Kidney (tissue), 14 donors: Measurements from ENCODE around the gene NLRX1. TPM values are rescaled to one million over a fixed set of nuclear protein-coding genes. Genes with fewer than 3 reads are reported as not detected.
"Not testable (repeated sequence)": the region's sequence is repeated elsewhere in the genome, so short reads cannot be mapped to it uniquely, and the experiment has no call there.

ENCODE experiments used
- DNase-seq, 5 donors: peaks; one replicate each; pipeline ENCODE4 v3.0.0-alpha.2; 2013 to 2020
- FAIRE-seq: peaks from 2 replicates; lab custom pipeline; 2012; peaks lifted over from hg19 to GRCh38; lab: Jason Lieb, UNC
- H3K27ac ChIP-seq, 2 donors: one replicate each; pipeline ENCODE4 v1.7.0; 2013; ENCODE audit warnings: low read depth in 2 of 2, low read length in 2 of 2, inconsistent platforms in 1 of 2
- H3K27me3 ChIP-seq: one replicate; pipeline ENCODE4 v1.7.1; 2013; ENCODE audit warnings: low read length, inconsistent platforms; ENCODE audit not compliant: control insufficient read depth, insufficient read depth
- H3K36me3 ChIP-seq, 3 donors: one replicate each; pipeline versions ENCODE4 v1.7.0 to v1.7.1; 2013; ENCODE audit warnings: low read length in 3 of 3, control low read depth in 1 of 3, inconsistent platforms in 1 of 3; ENCODE audit not compliant: insufficient read depth in 3 of 3, control insufficient read depth in 2 of 3
- H3K4me1 ChIP-seq, 3 donors: one replicate each; pipeline versions ENCODE4 v1.7.0 to v1.7.1; 2013; ENCODE audit warnings: low read length in 3 of 3, inconsistent platforms in 1 of 3, low read depth in 1 of 3; ENCODE audit not compliant: control insufficient read depth in 2 of 3, insufficient read depth in 2 of 3
- H3K4me3 ChIP-seq, 3 donors: one replicate each; pipeline versions ENCODE4 v1.7.0 to v1.8.1; 2013; ENCODE audit warnings: low read length in 3 of 3, control low read depth in 1 of 3, inconsistent platforms in 1 of 3
- H3K9ac ChIP-seq, 3 donors: one replicate each; pipeline versions ENCODE4 v1.7.0 to v1.7.1; 2013; ENCODE audit warnings: low read length in 3 of 3, control low read depth in 1 of 3, inconsistent platforms in 1 of 3
- H3K9me3 ChIP-seq, 3 donors: one replicate each; pipeline versions ENCODE4 v1.7.0 to v1.7.1; 2013; ENCODE audit warnings: low read length in 3 of 3, control low read depth in 1 of 3, inconsistent platforms in 1 of 3; ENCODE audit not compliant: control insufficient read depth in 2 of 3, insufficient read depth in 1 of 3
- CTCF ChIP-seq: IDR thresholded peaks from 3 replicates; pipeline ENCODE4 v1.5.1; 2012; ENCODE audit warnings: mild to moderate bottlenecking, moderate library complexity, borderline replicate concordance; ENCODE audit not compliant: insufficient read depth; ENCODE audit errors: extremely low read depth
- intact Hi-C: fragments of 100-400 bp; cut with DNase I; formaldehyde crosslinking; loops from one replicate; pipeline ENCODE4 v1.11.1; 2022
- polyA plus RNA-seq: library from polyadenylated mRNA; stranded (reverse); fragments of 350-450 nt; fragmentation: Illumina TruSeq; extraction: RNeasy Lipid Tissue Mini Kit (QIAGEN cat#74804); gene quantifications from one replicate; pipeline ENCODE4 v1.2.3, GENCODE V29; 2014; ENCODE audit warnings: low read depth, low replicate concordance; ENCODE audit not compliant: insufficient read depth
- total RNA-seq: library from RNA; stranded (reverse); fragmentation: NEBNext Ultra II Directional; extraction: Animal tissue kit (Norgen Biotek cat#: 25700); gene quantifications from one replicate; pipeline ENCODE4 v1.2.1, GENCODE V29; 2021
- donor health status: control.
- donor health status: control.
- donor health status: control.
- donor health status: control.
- donor health status: control.
- donor health status: DM: yes; HTN: yes; CAD: no.
- donor health status: Normal renal cell carcinoma (clear cell type).

Gene NLRX1
- total and polyA plus RNA-seq, 2 donors from 2014 or later = 11.9 to 21.2 TPM

DNA sequence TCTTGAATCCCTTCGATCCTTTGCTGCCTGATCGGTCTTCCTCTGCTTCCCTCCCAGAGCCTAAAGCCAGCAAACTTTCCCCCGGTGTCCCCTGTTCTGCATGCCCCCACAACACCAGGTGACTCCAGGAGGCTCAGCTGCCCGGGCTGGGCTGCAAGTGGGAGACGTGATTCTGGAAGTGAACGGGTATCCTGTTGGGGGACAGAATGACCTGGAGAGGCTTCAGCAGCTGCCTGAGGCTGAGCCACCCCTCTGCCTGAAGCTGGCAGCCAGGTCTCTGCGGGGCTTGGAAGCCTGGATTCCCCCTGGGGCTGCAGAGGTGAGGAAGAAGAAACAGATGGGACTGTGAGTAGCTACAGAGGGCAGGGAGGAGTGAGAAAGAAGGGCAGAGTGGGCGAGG, 20.4 kb downstream of the NLRX1 start:
- intact Hi-C loops = no loop called here
- TF ChIP-seq CTCF = no peak
- Histone ChIP-seq H3K4me3 (no peak overlapping the region), H3K27ac (no peak overlapping the region), H3K36me3 (no peaks in the 10 kb centered on the region), H3K4me1 (peaks cover 0 to 3% (median 0%) of the 10 kb centered on the region in 3 donors), H3K9ac (no peak overlapping the region), H3K9me3 (no peaks in the 10 kb centered on the region), H3K27me3 (no peaks in the 10 kb centered on the region)
- FAIRE-seq (no peak), DNase-seq (peak in 1 of 5 donors; percentile 26)

DNA sequence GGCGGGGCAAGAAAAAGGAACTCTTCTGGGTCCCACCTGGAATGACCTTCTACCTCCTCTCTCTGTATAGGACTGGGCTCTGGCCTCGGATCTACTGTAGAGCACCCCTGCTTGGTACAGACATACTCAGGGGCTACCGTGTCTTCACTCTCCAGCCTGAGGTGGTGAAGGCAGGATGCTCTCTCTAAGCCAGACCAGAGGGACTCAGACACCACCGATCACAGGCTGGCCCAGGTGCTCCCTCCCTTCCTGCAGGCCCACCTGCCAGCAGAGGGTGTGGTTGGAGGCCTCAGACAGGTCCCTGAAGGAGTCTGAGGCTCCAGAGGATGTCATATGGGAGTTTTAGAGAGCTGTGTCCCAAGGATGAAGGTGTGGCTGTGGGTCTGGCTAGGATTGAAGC, 20.9 kb downstream of the NLRX1 start:
- intact Hi-C loops = no loop called here
- TF ChIP-seq CTCF = no peak
- H3K9ac ChIP-seq = no peak overlapping the region
- no peaks in the 10 kb centered on the region for H3K9me3 ChIP-seq
- FAIRE-seq = no peak
- no peaks in the 10 kb centered on the region for H3K36me3 ChIP-seq
- no peak overlapping the region for H3K4me3 ChIP-seq
- H3K4me1 ChIP-seq = peaks cover 0 to 3% (median 0%) of the 10 kb centered on the region in 3 donors
- DNase-seq = peak in 1 of 5 donors; percentile 45
- no peak overlapping the region for H3K27ac ChIP-seq
- H3K27me3 ChIP-seq = no peaks in the 10 kb centered on the region

DNA sequence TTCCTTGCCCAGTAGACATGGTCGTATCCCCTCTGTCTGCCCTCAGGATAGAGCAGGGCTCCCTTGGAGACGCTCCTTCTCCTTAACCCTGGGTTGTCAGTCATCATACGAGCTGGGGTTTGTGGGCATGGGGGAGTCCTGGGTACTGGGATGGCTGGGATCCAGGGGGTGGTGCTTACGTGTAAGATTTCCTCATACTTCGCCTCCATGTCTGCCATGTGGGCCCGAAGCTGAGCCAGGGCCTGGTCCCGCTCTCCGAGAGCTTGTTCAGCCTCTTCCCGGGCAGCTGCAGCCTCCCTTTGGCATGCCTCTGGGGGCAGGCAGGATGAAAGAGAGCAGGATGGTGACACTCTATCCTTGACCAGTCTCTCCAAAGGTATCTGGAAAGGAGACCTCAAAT, 22.0 kb downstream of the NLRX1 start:
- Histone ChIP-seq H3K4me3 (no peak overlapping the region), H3K9ac (no peak overlapping the region), H3K27me3 (no peaks in the 10 kb centered on the region), H3K36me3 (no peaks in the 10 kb centered on the region), H3K4me1 (peaks cover 0 to 3% (median 0%) of the 10 kb centered on the region in 3 donors), H3K27ac (no peak overlapping the region), H3K9me3 (no peaks in the 10 kb centered on the region)
- FAIRE-seq (no peak), DNase-seq (no peak)
- intact Hi-C loops = no loop called here
- no peak for TF ChIP-seq CTCF

- intact Hi-C loops, FAIRE-seq, DNase-seq: not testable (repeated sequence)
Measured at GRCh38 chr11:119191265-119191664, 22.7 kb downstream of the NLRX1 start.

More at GRCh38 chr11:119191265-119191664, 22.7 kb downstream of the NLRX1 start:
- not testable (repeated sequence) for H3K27ac ChIP-seq, H3K27me3 ChIP-seq, H3K9ac ChIP-seq, H3K4me1 ChIP-seq, H3K36me3 ChIP-seq, H3K9me3 ChIP-seq, H3K4me3 ChIP-seq
